HepG2 (cell line): ENCODE results near the gene TMEM50B. TPM values are rescaled to one million over a fixed set of nuclear protein-coding genes. Genes with fewer than 3 reads are reported as not detected.

Source experiments
- ATAC-seq: fragments of 200-7000 bp; cut with Tn5 transposase; 3 replicates; pipeline ENCODE4 v1.9.1; 2020; ENCODE audit warnings: mild to moderate bottlenecking, moderate library complexity
- BruUV-seq: library from RNA; stranded (reverse); fragments of 400-500 nt; replicated peaks from 2 replicates; lab custom pipeline; 2021; lab: Mats Ljungman, UMichigan
- CTCF ChIA-PET: fragments of 300-600 bp; formaldehyde crosslinking; extraction: SDS; loops from one replicate; lab custom pipeline; 2021; ENCODE audit warnings: low total read pairs, inconsistent platforms, low intra/inter-chr PET ratio; lab: Yijun Ruan, JAX
- POLR2A ChIA-PET: fragments of 350-600 bp; sonication (Branson Sonifier 250); formaldehyde crosslinking; loops from one replicate; lab custom pipeline; 2020; ENCODE audit warnings: antibody characterized with exemption, inconsistent platforms; lab: Yijun Ruan, JAX
- DNase-seq: peaks from one replicate; pipeline ENCODE4 v3.0.0-alpha.2; 2015; ENCODE audit warnings: low spot score
- FAIRE-seq: peaks from 3 replicates; lab custom pipeline; 2011; peaks lifted over from hg19 to GRCh38; lab: Jason Lieb, UNC
- H2AFZ ChIP-seq: one replicate; pipeline ENCODE4 v1.6.1; 2011; ENCODE audit warnings: low read length, inconsistent platforms
- H3K27ac ChIP-seq: fragments of 300-600 bp; 3 replicates; pipeline ENCODE4 v1.8.0; 2011; ENCODE audit warnings: mixed run types, mild to moderate bottlenecking, mixed read lengths, low read length, inconsistent platforms; ENCODE audit not compliant: insufficient read depth; ENCODE audit errors: extremely low read length
- H3K27me3 ChIP-seq, 2 experiments: fragments of 200-600 bp in 1 of 2; 2 replicates in 1 of 2; 3 replicates in 1 of 2; pipeline versions ENCODE4 v1.6.0 to v1.8.0; 2011; ENCODE audit warnings: low read length in 2 of 2, mild to moderate bottlenecking in 2 of 2, moderate library complexity in 2 of 2, inconsistent platforms in 1 of 2; ENCODE audit not compliant: insufficient read depth in 2 of 2, control insufficient read depth in 1 of 2
- H3K36me3 ChIP-seq, 2 experiments: fragments of 200-600 bp in 1 of 2; replicated peaks in 1 of 2; 2 replicates in 1 of 2; 3 replicates in 1 of 2; pipeline versions ENCODE4 v1.5.1 to v1.8.0; 2011; ENCODE audit warnings: low read length in 2 of 2, inconsistent platforms in 1 of 2; ENCODE audit not compliant: insufficient read depth in 2 of 2, control insufficient read depth in 1 of 2
- H3K4me1 ChIP-seq: 2 replicates; pipeline ENCODE4 v1.5.1; 2012; ENCODE audit warnings: low read length, inconsistent platforms; ENCODE audit not compliant: insufficient read depth
- H3K4me2 ChIP-seq: 2 replicates; pipeline ENCODE4 v1.6.0; 2011; ENCODE audit warnings: low read depth, low read length, inconsistent platforms
- H3K4me3 ChIP-seq, 3 experiments: fragments of 200-600 bp in 1 of 3; sonication (generic), shearing (Covaris generic) in 1 of 3; replicated peaks in 1 of 3; 2 replicates each; pipeline ENCODE4 v1.5.1; 2011 to 2016; ENCODE audit warnings: low read length in 3 of 3, inconsistent platforms in 2 of 3, low read depth in 2 of 3, mild to moderate bottlenecking in 2 of 3, control low read depth in 1 of 3, mixed read lengths in 1 of 3; ENCODE audit not compliant: insufficient read depth in 1 of 3
- H3K79me2 ChIP-seq: one replicate; pipeline ENCODE4 v1.6.1; 2011; ENCODE audit warnings: low read length, inconsistent platforms; ENCODE audit not compliant: insufficient read depth
- H3K9ac ChIP-seq: 2 replicates; pipeline ENCODE4 v1.6.0; 2011; ENCODE audit warnings: mild to moderate bottlenecking, low read depth, low read length, inconsistent platforms; ENCODE audit not compliant: insufficient read depth
- H3K9me3 ChIP-seq: 2 replicates; pipeline ENCODE4 v1.5.1; 2012; ENCODE audit warnings: mild to moderate bottlenecking, low read length
- H4K20me1 ChIP-seq: 2 replicates; pipeline ENCODE4 v1.6.0; 2011; ENCODE audit warnings: inconsistent platforms, mild to moderate bottlenecking, low read length, moderate library complexity; ENCODE audit not compliant: insufficient read depth
- BRD4 ChIP-seq: sonication (generic); formaldehyde crosslinking; IDR thresholded peaks from 2 replicates; pipeline ENCODE4 v1.4.0; 2020; ENCODE audit warnings: missing genetic modification reagents
- CEBPZ ChIP-seq: IDR thresholded peaks from 2 replicates; pipeline ENCODE4 v1.6.1; 2012; ENCODE audit warnings: low read length, improper control_type of control experiment
- EEA1 ChIP-seq: sonication (generic); formaldehyde crosslinking; IDR thresholded peaks from 2 replicates; pipeline ENCODE4 v1.5.1; 2020; ENCODE audit warnings: mild to moderate bottlenecking, missing genetic modification reagents, borderline replicate concordance
- GABPA ChIP-seq, 2 experiments: IDR thresholded peaks; 2 replicates each; pipeline ENCODE4 v1.6.1; 2011 to 2016; ENCODE audit warnings: low read depth in 2 of 2, low read length in 1 of 2, missing biosample characterization in 1 of 2, missing genetic modification characterization in 1 of 2
- GMEB2 ChIP-seq: IDR thresholded peaks from 2 replicates; pipeline ENCODE4 v1.6.1; 2016; ENCODE audit warnings: missing biosample characterization, missing genetic modification reagents, low read depth
- HDAC2 ChIP-seq: sonication (generic); formaldehyde crosslinking; IDR thresholded peaks from 2 replicates; pipeline ENCODE4 v1.4.0; 2020; ENCODE audit warnings: missing genetic modification reagents
- IRF9 ChIP-seq: sonication (generic); formaldehyde crosslinking; IDR thresholded peaks from 2 replicates; pipeline ENCODE4 v1.8.0; 2022; ENCODE audit warnings: missing genetic modification reagents, mild to moderate bottlenecking, borderline replicate concordance
- KMT2A ChIP-seq: sonication (generic); formaldehyde crosslinking; IDR thresholded peaks from 2 replicates; pipeline ENCODE4 v1.4.0; 2020; ENCODE audit warnings: missing genetic modification reagents
- MAZ ChIP-seq, 2 experiments: sonication (generic) in 1 of 2; formaldehyde crosslinking in 1 of 2; IDR thresholded peaks; 2 replicates each; pipeline versions ENCODE4 v1.5.0 to v1.6.1; 2012 to 2020; ENCODE audit warnings: low read depth in 2 of 2, mild to moderate bottlenecking in 2 of 2, borderline replicate concordance in 1 of 2, improper control_type of control experiment in 1 of 2, low read length in 1 of 2, missing genetic modification reagents in 1 of 2, moderate library complexity in 1 of 2
- NCOA1 ChIP-seq: sonication (generic); formaldehyde crosslinking; IDR thresholded peaks from 2 replicates; pipeline ENCODE4 v1.9.0; 2021; ENCODE audit warnings: missing genetic modification reagents
- NCOA5 ChIP-seq: sonication (generic); formaldehyde crosslinking; IDR thresholded peaks from 2 replicates; pipeline ENCODE4 v1.4.0; 2020; ENCODE audit warnings: missing genetic modification reagents
- ZBTB7B ChIP-seq: sonication (generic); formaldehyde crosslinking; IDR thresholded peaks from 2 replicates; pipeline ENCODE4 v1.4.0; 2020; ENCODE audit warnings: missing genetic modification reagents
- ZNF136 ChIP-seq: sonication (generic); formaldehyde crosslinking; IDR thresholded peaks from 2 replicates; pipeline ENCODE4 v1.8.1; 2022; ENCODE audit warnings: low read depth, mild to moderate bottlenecking, moderate library complexity, missing genetic modification reagents
- ZNF709 ChIP-seq: sonication (generic); formaldehyde crosslinking; IDR thresholded peaks from 2 replicates; pipeline ENCODE4 v1.5.0; 2020; ENCODE audit warnings: mild to moderate bottlenecking, missing genetic modification reagents
- ZSCAN31 ChIP-seq: sonication (generic); formaldehyde crosslinking; IDR thresholded peaks from 2 replicates; pipeline ENCODE4 v1.5.0; 2020; ENCODE audit warnings: low read depth, mild to moderate bottlenecking, missing genetic modification reagents
- WGBS: methylation state at CpG from one replicate; pipeline ENCODE4 v1.1.6; 2017; ENCODE audit warnings: low lambda C conversion rate; 5-methylcytosine and 5-hydroxymethylcytosine counted together
- in situ Hi-C: cut with HindIII; loops from 2 replicates; pipeline ENCODE4 v1.10.0; 2017; ENCODE audit warnings: low pct_unique_long_range_greater_than_20kb; ENCODE audit not compliant: extremely low pct_ligation_motif_present
- intact Hi-C: fragments of 100-400 bp; cut with micrococcal nuclease; formaldehyde crosslinking; loops from one replicate; pipeline ENCODE4 v1.10.0; 2022; ENCODE audit not compliant: unreplicated experiment
- polyA plus RNA-seq, 8 experiments: library from polyadenylated mRNA; depleted of rRNA in 3 of 8; stranded (reverse) in 7 of 8; unstranded in 1 of 8; fragments of >200 nt; fragmentation: Illumina TruSeq in 4 of 8; extraction: Trizol in 4 of 8; gene quantifications; 2 replicates each; pipeline versions ENCODE4 v1.2.1 to v1.2.3, GENCODE V29; 2011 to 2016; ENCODE audit warnings: low read depth in 4 of 8, missing spikeins in 1 of 8, mixed read lengths in 1 of 8; ENCODE audit not compliant: insufficient read depth in 1 of 8
- total RNA-seq, 5 experiments: library from RNA; depleted of rRNA; stranded (reverse); fragments of >200 nt; fragmentation: Illumina TruSeq; extraction: Trizol; gene quantifications; 2 replicates each; pipeline ENCODE4 v1.2.3, GENCODE V29; 2016; ENCODE audit warnings: low read depth in 1 of 5

TMEM50B gene
- total and polyA plus RNA-seq, 2 of the 13 experiments (the other 11 are each of a cell fraction or from before 2014, with no cell fraction given) = 29.9 to 46.3 TPM

- Histone ChIP-seq H4K20me1 (no peaks in the 10 kb centered on the region), H3K27me3 (no peaks in the 10 kb centered on the region; a peak in 1 of 5 replicates), H3K27ac (peak overlapping the region; percentile 79), H3K4me3 (peak overlapping the region; percentile 85 to 97 (median 95)), H3K4me2 (peak overlapping the region; percentile 87), H3K79me2 (peaks cover 48% of the 10 kb centered on the region), H3K4me1 (peaks cover 53% of the 10 kb centered on the region), H3K36me3 (peaks cover 0 to 11% of the 10 kb centered on the region in 2 experiments; a peak in 1 of 5 replicates), H2AFZ (no peak overlapping the region), H3K9ac (peak overlapping the region; percentile 96), H3K9me3 (no peaks in the 10 kb centered on the region)
- CTCF ChIA-PET = no interaction called here
- in situ Hi-C loops = no loop called here
- POLR2A ChIA-PET = interaction anchor here (0.9 to 3.2 kb wide), 8 partner anchors 9 to 87 kb away, joined by 3 to 29 read pairs (median 5); partner anchors contain the start of genes DNAJC28 and IFNAR1
- peak; percentile 76 for ATAC-seq
- BruUV-seq = TSS peak; percentile 60
- DNase-seq = peak; percentile 26
- WGBS = 3% methylated on average over 24 of the region's 47 CpGs
- FAIRE-seq = no peak
- intact Hi-C loops = loop anchor here (5.0 kb wide), 1 partner anchor 42 kb away; no protein-coding TSS in a partner anchor
- TF ChIP-seq BRD4 (CRISPR knock-in tag) (no peak), HDAC2 (CRISPR knock-in tag) (peak; percentile 24; the same call in 1 of the 2 replicates), NCOA5 (CRISPR knock-in tag) (no peak), ZNF136 (CRISPR knock-in tag) (no peak), KMT2A (0 out of 2 replicates have a peak, but pooled peaks have one; percentile 39), GMEB2 (CRISPR knock-in tag) (no peak), MAZ (IDR thresholded peaks at IDR 0.05; ENCODE audit: borderline replicate concordance, low read depth, low read length) (no peak), MAZ (CRISPR knock-in tag; IDR thresholded peaks at IDR 0.05; ENCODE audit: low read depth) (no peak), ZNF709 (CRISPR knock-in tag) (peak; percentile 37; the same call in 1 of the 2 replicates), CEBPZ (no peak), NCOA1 (CRISPR knock-in tag) (no peak), ZBTB7B (CRISPR knock-in tag) (peak; percentile 70; the same call in 1 of the 2 replicates), ZSCAN31 (CRISPR knock-in tag) (0 out of 2 replicates have a peak, but pooled peaks have one; percentile 56), GABPA (IDR thresholded peaks at IDR 0.05; ENCODE audit: low read depth, low read length) (no peak), GABPA (CRISPR knock-in tag; IDR thresholded peaks at IDR 0.05; ENCODE audit: low read depth) (0 out of 2 replicates have a peak, but pooled peaks have one; percentile 8), EEA1 (CRISPR knock-in tag) (peak; percentile 57; the same call in 1 of the 2 replicates), IRF9 (CRISPR knock-in tag) (no peak)
These were observed 75.8 kb downstream of the TMEM50B start for GRCh38 chr21:33403786-33404585.
